ENCODE results near the gene RALGAPA1.

DNA sequence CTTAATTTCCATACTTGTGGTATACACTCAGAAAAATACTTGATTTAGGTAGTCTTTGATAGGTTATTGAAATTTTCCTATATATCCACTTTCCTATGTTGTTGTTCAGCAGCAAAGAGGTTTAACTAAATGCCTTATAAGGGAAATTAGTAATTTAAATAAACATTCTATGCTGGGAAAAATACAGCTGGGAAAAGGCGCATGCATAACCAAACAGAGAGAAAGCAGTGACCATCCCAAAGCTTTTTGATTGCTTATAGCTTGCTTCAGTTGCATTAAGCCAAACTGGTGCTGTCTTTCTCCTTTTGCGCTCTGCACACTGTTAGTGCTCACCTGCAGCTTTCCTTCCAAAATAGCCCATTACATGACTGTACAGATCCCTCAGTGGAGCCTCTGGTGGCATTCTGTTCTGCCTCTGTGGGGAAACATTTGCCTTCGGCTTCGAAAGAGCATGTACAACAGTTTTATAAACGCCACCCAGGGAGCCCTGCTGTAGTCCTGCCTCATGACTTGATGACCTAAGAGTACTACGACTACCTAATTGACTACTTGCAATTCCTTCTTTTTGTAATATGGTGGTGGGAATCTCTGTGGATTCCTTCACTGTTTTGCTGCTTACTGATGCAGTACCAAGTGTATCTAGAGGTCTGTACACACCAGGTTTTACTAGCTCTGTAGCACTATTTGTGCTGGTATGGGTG lies 120.8 kb downstream of the RALGAPA1 start:
- TF ChIP-seq, protein P1, sequence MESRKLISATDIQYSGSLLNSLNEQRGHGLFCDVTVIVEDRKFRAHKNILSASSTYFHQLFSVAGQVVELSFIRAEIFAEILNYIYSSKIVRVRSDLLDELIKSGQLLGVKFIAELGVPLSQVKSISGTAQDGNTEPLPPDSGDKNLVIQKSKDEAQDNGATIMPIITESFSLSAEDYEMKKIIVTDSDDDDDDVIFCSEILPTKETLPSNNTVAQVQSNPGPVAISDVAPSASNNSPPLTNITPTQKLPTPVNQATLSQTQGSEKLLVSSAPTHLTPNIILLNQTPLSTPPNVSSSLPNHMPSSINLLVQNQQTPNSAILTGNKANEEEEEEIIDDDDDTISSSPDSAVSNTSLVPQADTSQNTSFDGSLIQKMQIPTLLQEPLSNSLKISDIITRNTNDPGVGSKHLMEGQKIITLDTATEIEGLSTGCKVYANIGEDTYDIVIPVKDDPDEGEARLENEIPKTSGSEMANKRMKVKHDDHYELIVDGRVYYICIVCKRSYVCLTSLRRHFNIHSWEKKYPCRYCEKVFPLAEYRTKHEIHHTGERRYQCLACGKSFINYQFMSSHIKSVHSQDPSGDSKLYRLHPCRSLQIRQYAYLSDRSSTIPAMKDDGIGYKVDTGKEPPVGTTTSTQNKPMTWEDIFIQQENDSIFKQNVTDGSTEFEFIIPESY (IDR thresholded peaks at IDR 0.05): no peak
- TF ChIP-seq, protein P2, sequence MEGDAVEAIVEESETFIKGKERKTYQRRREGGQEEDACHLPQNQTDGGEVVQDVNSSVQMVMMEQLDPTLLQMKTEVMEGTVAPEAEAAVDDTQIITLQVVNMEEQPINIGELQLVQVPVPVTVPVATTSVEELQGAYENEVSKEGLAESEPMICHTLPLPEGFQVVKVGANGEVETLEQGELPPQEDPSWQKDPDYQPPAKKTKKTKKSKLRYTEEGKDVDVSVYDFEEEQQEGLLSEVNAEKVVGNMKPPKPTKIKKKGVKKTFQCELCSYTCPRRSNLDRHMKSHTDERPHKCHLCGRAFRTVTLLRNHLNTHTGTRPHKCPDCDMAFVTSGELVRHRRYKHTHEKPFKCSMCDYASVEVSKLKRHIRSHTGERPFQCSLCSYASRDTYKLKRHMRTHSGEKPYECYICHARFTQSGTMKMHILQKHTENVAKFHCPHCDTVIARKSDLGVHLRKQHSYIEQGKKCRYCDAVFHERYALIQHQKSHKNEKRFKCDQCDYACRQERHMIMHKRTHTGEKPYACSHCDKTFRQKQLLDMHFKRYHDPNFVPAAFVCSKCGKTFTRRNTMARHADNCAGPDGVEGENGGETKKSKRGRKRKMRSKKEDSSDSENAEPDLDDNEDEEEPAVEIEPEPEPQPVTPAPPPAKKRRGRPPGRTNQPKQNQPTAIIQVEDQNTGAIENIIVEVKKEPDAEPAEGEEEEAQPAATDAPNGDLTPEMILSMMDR (IDR thresholded peaks at IDR 0.05; ENCODE audit: low read depth, low read length, missing input control): no peak
- TF ChIP-seq RAD21 (IDR thresholded peaks at IDR 0.05) (no peak), HNF4G (IDR thresholded peaks at IDR 0.05) (no peak), TAF1 (conservative IDR thresholded peaks at IDR 0.05) (no peak), YY1 (IDR thresholded peaks at IDR 0.05) (no peak), NR2F2 (IDR thresholded peaks at IDR 0.05) (no peak), GABPA (IDR thresholded peaks at IDR 0.05 in 1 of 2, conservative IDR thresholded peaks at IDR 0.05 in 1 of 2) (no peak), JUND (IDR thresholded peaks at IDR 0.05) (no peak), RXRA (IDR thresholded peaks at IDR 0.05) (no peak)
- TF ChIP-seq, protein P3, sequence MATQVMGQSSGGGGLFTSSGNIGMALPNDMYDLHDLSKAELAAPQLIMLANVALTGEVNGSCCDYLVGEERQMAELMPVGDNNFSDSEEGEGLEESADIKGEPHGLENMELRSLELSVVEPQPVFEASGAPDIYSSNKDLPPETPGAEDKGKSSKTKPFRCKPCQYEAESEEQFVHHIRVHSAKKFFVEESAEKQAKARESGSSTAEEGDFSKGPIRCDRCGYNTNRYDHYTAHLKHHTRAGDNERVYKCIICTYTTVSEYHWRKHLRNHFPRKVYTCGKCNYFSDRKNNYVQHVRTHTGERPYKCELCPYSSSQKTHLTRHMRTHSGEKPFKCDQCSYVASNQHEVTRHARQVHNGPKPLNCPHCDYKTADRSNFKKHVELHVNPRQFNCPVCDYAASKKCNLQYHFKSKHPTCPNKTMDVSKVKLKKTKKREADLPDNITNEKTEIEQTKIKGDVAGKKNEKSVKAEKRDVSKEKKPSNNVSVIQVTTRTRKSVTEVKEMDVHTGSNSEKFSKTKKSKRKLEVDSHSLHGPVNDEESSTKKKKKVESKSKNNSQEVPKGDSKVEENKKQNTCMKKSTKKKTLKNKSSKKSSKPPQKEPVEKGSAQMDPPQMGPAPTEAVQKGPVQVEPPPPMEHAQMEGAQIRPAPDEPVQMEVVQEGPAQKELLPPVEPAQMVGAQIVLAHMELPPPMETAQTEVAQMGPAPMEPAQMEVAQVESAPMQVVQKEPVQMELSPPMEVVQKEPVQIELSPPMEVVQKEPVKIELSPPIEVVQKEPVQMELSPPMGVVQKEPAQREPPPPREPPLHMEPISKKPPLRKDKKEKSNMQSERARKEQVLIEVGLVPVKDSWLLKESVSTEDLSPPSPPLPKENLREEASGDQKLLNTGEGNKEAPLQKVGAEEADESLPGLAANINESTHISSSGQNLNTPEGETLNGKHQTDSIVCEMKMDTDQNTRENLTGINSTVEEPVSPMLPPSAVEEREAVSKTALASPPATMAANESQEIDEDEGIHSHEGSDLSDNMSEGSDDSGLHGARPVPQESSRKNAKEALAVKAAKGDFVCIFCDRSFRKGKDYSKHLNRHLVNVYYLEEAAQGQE (IDR thresholded peaks at IDR 0.05): no peak
- TF ChIP-seq, protein P4, sequence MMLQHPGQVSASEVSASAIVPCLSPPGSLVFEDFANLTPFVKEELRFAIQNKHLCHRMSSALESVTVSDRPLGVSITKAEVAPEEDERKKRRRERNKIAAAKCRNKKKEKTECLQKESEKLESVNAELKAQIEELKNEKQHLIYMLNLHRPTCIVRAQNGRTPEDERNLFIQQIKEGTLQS (IDR thresholded peaks at IDR 0.05): no peak
- TF ChIP-seq, protein P5, sequence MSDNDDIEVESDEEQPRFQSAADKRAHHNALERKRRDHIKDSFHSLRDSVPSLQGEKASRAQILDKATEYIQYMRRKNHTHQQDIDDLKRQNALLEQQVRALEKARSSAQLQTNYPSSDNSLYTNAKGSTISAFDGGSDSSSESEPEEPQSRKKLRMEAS (IDR thresholded peaks at IDR 0.05): no peak
